HepG2 (cell line): ENCODE measurements around the gene RHOBTB1. TPM values are rescaled to one million over a fixed set of nuclear protein-coding genes. Genes with fewer than 3 reads are reported as not detected.
A peak's percentile ranks its signal among the peaks of the same experiment; 100 is the strongest.

Experiments used
- BRD4 ChIP-seq: sonication (generic); formaldehyde crosslinking; IDR thresholded peaks from 2 replicates; pipeline ENCODE4 v1.4.0; 2020; ENCODE audit warnings: missing genetic modification reagents
- DMTF1 ChIP-seq: sonication (generic); formaldehyde crosslinking; IDR thresholded peaks from 2 replicates; pipeline ENCODE4 v1.4.0; 2020; ENCODE audit warnings: mild to moderate bottlenecking, missing genetic modification reagents
- ELF3 ChIP-seq: IDR thresholded peaks from 2 replicates; pipeline ENCODE4 v1.6.1; 2016; ENCODE audit warnings: missing genetic modification reagents, missing compliant biosample characterization
- ESRRA ChIP-seq: sonication (generic); formaldehyde crosslinking; IDR thresholded peaks from 2 replicates; pipeline ENCODE4 v1.5.1; 2020; ENCODE audit warnings: mild to moderate bottlenecking, low read depth, missing genetic modification reagents
- ETV6 ChIP-seq: sonication (generic); formaldehyde crosslinking; conservative IDR thresholded peaks from 2 replicates; pipeline ENCODE4 v1.4.0; 2020; ENCODE audit warnings: missing genetic modification reagents
- FOXP1 ChIP-seq, 2 experiments: fragments of 450-650 bp in 1 of 2; IDR thresholded peaks; 2 replicates each; pipeline ENCODE4 v1.6.1; 2017 to 2018; ENCODE audit warnings: antibody characterized with exemption in 1 of 2
- GMEB1 ChIP-seq: sonication (generic); formaldehyde crosslinking; IDR thresholded peaks from 2 replicates; pipeline ENCODE4 v1.5.1; 2020; ENCODE audit warnings: missing genetic modification reagents, mild to moderate bottlenecking, borderline replicate concordance
- HNF1B ChIP-seq: sonication (generic); formaldehyde crosslinking; IDR thresholded peaks from 2 replicates; pipeline ENCODE4 v1.5.1; 2020; ENCODE audit warnings: mild to moderate bottlenecking, moderate library complexity, missing genetic modification reagents
- HNF4G ChIP-seq, 2 experiments: sonication (generic) in 1 of 2; formaldehyde crosslinking in 1 of 2; IDR thresholded peaks; 2 replicates each; pipeline versions ENCODE4 v1.4.0 to v1.6.1; 2011 to 2020; ENCODE audit warnings: borderline replicate concordance in 2 of 2, low read depth in 2 of 2, mild to moderate bottlenecking in 2 of 2, low read length in 1 of 2, missing genetic modification reagents in 1 of 2, moderate library complexity in 1 of 2
- MIER3 ChIP-seq: IDR thresholded peaks from 2 replicates; pipeline ENCODE4 v1.6.1; 2016; ENCODE audit warnings: missing compliant biosample characterization, borderline replicate concordance
- PRPF4 ChIP-seq: fragments of 200-400 bp; formaldehyde crosslinking; IDR thresholded peaks from 2 replicates; pipeline ENCODE4 v1.6.1; 2016; ENCODE audit warnings: low read length, low read depth; ENCODE audit not compliant: poor library complexity, severe bottlenecking
- SIX1 ChIP-seq: sonication (generic); formaldehyde crosslinking; IDR thresholded peaks from 2 replicates; pipeline ENCODE4 v1.4.0; 2020; ENCODE audit warnings: missing genetic modification reagents, borderline replicate concordance
- SMAD3 ChIP-seq: sonication (generic); formaldehyde crosslinking; IDR thresholded peaks from 2 replicates; pipeline ENCODE4 v1.4.0; 2020; ENCODE audit warnings: missing genetic modification reagents
- ZBTB49 ChIP-seq: sonication (generic); formaldehyde crosslinking; IDR thresholded peaks from 2 replicates; pipeline ENCODE4 v1.4.0; 2020; ENCODE audit warnings: missing genetic modification reagents, borderline replicate concordance
- ZFP1 ChIP-seq: IDR thresholded peaks from 2 replicates; pipeline ENCODE4 v1.6.1; 2016
- ZNF784 ChIP-seq: sonication (generic); formaldehyde crosslinking; IDR thresholded peaks from 2 replicates; pipeline ENCODE4 v1.5.1; 2020; ENCODE audit warnings: missing genetic modification reagents, mild to moderate bottlenecking, borderline replicate concordance
- polyA plus RNA-seq, 8 experiments: library from polyadenylated mRNA; depleted of rRNA in 3 of 8; stranded (reverse) in 7 of 8; unstranded in 1 of 8; fragments of >200 nt; fragmentation: Illumina TruSeq in 4 of 8; extraction: Trizol in 4 of 8; gene quantifications; 2 replicates each; pipeline versions ENCODE4 v1.2.1 to v1.2.3, GENCODE V29; 2011 to 2016; ENCODE audit warnings: low read depth in 4 of 8, missing spikeins in 1 of 8, mixed read lengths in 1 of 8; ENCODE audit not compliant: insufficient read depth in 1 of 8
- total RNA-seq, 5 experiments: library from RNA; depleted of rRNA; stranded (reverse); fragments of >200 nt; fragmentation: Illumina TruSeq; extraction: Trizol; gene quantifications; 2 replicates each; pipeline ENCODE4 v1.2.3, GENCODE V29; 2016; ENCODE audit warnings: low read depth in 1 of 5
- TF ChIP-seq, protein P1 (sequence below): sonication (generic); IDR thresholded peaks from 2 replicates; pipeline ENCODE4 v1.6.1; 2016; ENCODE audit warnings: low read depth, borderline replicate concordance
- TF ChIP-seq, protein P2 (sequence below): sonication (generic); formaldehyde crosslinking; IDR thresholded peaks from 2 replicates; pipeline ENCODE4 v1.5.1; 2020; ENCODE audit warnings: mild to moderate bottlenecking, missing genetic modification reagents, moderate library complexity

Gene RHOBTB1
- total and polyA plus RNA-seq, 2 of the 13 experiments (the other 11 are each of a cell fraction or from before 2014, with no cell fraction given): 18.8 to 59.5 TPM

- TF ChIP-seq DMTF1 (CRISPR knock-in tag) (no peak), ELF3 (CRISPR knock-in tag) (peak; percentile 60; the same call in 1 of the 2 replicates), HNF1B (CRISPR knock-in tag) (no peak), ETV6 (CRISPR knock-in tag) (no peak), BRD4 (CRISPR knock-in tag) (no peak), HNF4G (IDR thresholded peaks at IDR 0.05; ENCODE audit: borderline replicate concordance, low read depth, low read length) (no peak), HNF4G (CRISPR knock-in tag; IDR thresholded peaks at IDR 0.05; ENCODE audit: borderline replicate concordance, low read depth) (no peak), SIX1 (CRISPR knock-in tag) (no peak), MIER3 (CRISPR knock-in tag) (no peak), ZNF784 (CRISPR knock-in tag) (no peak), SMAD3 (CRISPR knock-in tag) (no peak), ZFP1 (CRISPR knock-in tag) (no peak), ESRRA (no peak), ZBTB49 (CRISPR knock-in tag) (no peak), GMEB1 (CRISPR knock-in tag) (no peak), PRPF4 (no peak), FOXP1 (IDR thresholded peaks at IDR 0.05) (no peak), FOXP1 (CRISPR knock-in tag; IDR thresholded peaks at IDR 0.05) (peak; percentile 50; the same call in 1 of the 2 replicates)
- TF ChIP-seq, protein P1, sequence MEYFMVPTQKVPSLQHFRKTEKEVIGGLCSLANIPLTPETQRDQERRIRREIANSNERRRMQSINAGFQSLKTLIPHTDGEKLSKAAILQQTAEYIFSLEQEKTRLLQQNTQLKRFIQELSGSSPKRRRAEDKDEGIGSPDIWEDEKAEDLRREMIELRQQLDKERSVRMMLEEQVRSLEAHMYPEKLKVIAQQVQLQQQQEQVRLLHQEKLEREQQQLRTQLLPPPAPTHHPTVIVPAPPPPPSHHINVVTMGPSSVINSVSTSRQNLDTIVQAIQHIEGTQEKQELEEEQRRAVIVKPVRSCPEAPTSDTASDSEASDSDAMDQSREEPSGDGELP: no peak
- TF ChIP-seq, protein P2, sequence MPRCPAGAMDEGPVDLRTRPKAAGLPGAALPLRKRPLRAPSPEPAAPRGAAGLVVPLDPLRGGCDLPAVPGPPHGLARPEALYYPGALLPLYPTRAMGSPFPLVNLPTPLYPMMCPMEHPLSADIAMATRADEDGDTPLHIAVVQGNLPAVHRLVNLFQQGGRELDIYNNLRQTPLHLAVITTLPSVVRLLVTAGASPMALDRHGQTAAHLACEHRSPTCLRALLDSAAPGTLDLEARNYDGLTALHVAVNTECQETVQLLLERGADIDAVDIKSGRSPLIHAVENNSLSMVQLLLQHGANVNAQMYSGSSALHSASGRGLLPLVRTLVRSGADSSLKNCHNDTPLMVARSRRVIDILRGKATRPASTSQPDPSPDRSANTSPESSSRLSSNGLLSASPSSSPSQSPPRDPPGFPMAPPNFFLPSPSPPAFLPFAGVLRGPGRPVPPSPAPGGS (CRISPR knock-in tag): no peak
Measured at GRCh38 chr10:60955957-60956425, 12.0 kb upstream of the RHOBTB1 start (continued).
